SK-N-SH (cell line): Measurements from ENCODE around the gene ABCB1. TPM values are rescaled to one million over a fixed set of nuclear protein-coding genes. Genes with fewer than 3 reads are reported as not detected.

ENCODE experiments used
- CTCF ChIA-PET: fragments of 300-600, 350-600 bp; formaldehyde crosslinking; extraction: SDS; loops from one replicate; lab custom pipeline; 2021; lab: Yijun Ruan, JAX
- POLR2A ChIA-PET: fragments of 350-600 bp; sonication (Branson Sonifier 250); formaldehyde crosslinking; extraction: SDS; loops from one replicate; lab custom pipeline; 2020; ENCODE audit warnings: antibody characterized with exemption, inconsistent platforms; lab: Yijun Ruan, JAX
- DNase-seq: peaks from one replicate; pipeline ENCODE4 v3.0.0; 2012
- H2AFZ ChIP-seq: fragments of 200-600 bp; sonication (generic); 2 replicates; pipeline ENCODE4 v1.8.1; 2016; ENCODE audit warnings: antibody characterized with exemption, mild to moderate bottlenecking, low read depth
- H3F3A ChIP-seq: fragments of 200-600 bp; sonication (generic); replicated peaks from 2 replicates; pipeline ENCODE3; 2016; ENCODE audit warnings: antibody characterized with exemption, mild to moderate bottlenecking; ENCODE audit not compliant: insufficient read depth
- H3K27ac ChIP-seq, 2 experiments: fragments of 200-500 bp in 1 of 2; fragments of 200-600 bp in 1 of 2; sonication (Bioruptor generic) in 1 of 2; sonication (generic), shearing (Covaris generic) in 1 of 2; 2 replicates each; pipeline versions ENCODE4 v1.5.1 to v1.6.1; 2014 to 2016; ENCODE audit warnings: low read depth in 2 of 2, inconsistent platforms in 1 of 2, low read length in 1 of 2, mild to moderate bottlenecking in 1 of 2, mixed read lengths in 1 of 2
- H3K27me3 ChIP-seq: fragments of 200-600 bp; sonication (generic), shearing (Covaris generic); 2 replicates; pipeline ENCODE4 v1.6.1; 2016; ENCODE audit warnings: mixed run types; ENCODE audit not compliant: insufficient read depth
- H3K36me3 ChIP-seq, 2 experiments: fragments of 200-500 bp in 1 of 2; fragments of 200-600 bp in 1 of 2; sonication (Bioruptor generic) in 1 of 2; sonication (generic) in 1 of 2; replicated peaks in 1 of 2; 2 replicates each; pipeline versions ENCODE3 to v1.5.1; 2014 to 2016; ENCODE audit warnings: low read length in 1 of 2, mild to moderate bottlenecking in 1 of 2; ENCODE audit not compliant: insufficient read depth in 2 of 2, control insufficient read depth in 1 of 2
- H3K4me1 ChIP-seq, 2 experiments: fragments of 200-500 bp in 1 of 2; fragments of 200-600 bp in 1 of 2; sonication (Bioruptor generic) in 1 of 2; sonication (generic), shearing (Covaris generic) in 1 of 2; 2 replicates each; pipeline versions ENCODE4 v1.5.1 to v1.6.1; 2014 to 2016; ENCODE audit warnings: low read depth in 1 of 2, low read length in 1 of 2, mixed run types in 1 of 2; ENCODE audit not compliant: insufficient read depth in 2 of 2, control insufficient read depth in 1 of 2
- H3K4me2 ChIP-seq: fragments of 200-600 bp; sonication (generic), shearing (Covaris generic); 2 replicates; pipeline ENCODE4 v1.6.1; 2017; ENCODE audit warnings: mixed run types
- H3K4me3 ChIP-seq, 2 experiments: fragments of 200-500 bp in 1 of 2; fragments of 200-600 bp in 1 of 2; sonication (Bioruptor generic) in 1 of 2; sonication (generic), shearing (Covaris generic) in 1 of 2; 2 replicates each; pipeline versions ENCODE4 v1.5.1 to v1.8.1; 2014 to 2016; ENCODE audit warnings: low read depth in 2 of 2, inconsistent platforms in 1 of 2, low read length in 1 of 2, mild to moderate bottlenecking in 1 of 2, mixed read lengths in 1 of 2, moderate library complexity in 1 of 2
- H3K79me2 ChIP-seq: fragments of 200-600 bp; sonication (generic); 2 replicates; pipeline ENCODE4 v1.8.1; 2017; ENCODE audit warnings: mild to moderate bottlenecking; ENCODE audit not compliant: insufficient read depth
- H3K9ac ChIP-seq: fragments of 200-600 bp; sonication (generic); 2 replicates; pipeline ENCODE4 v1.6.1; 2017; ENCODE audit warnings: mixed run types
- H3K9me2 ChIP-seq: fragments of 200-600 bp; sonication (generic); 2 replicates; pipeline ENCODE4 v1.6.1; 2017; ENCODE audit warnings: mixed run types
- H3K9me3 ChIP-seq: fragments of 200-600 bp; sonication (generic); 2 replicates; pipeline ENCODE4 v1.6.1; 2017; ENCODE audit warnings: mixed run types, mild to moderate bottlenecking, moderate library complexity
- H4K20me1 ChIP-seq: fragments of 200-600 bp; sonication (generic); 2 replicates; pipeline ENCODE4 v1.6.1; 2017; ENCODE audit warnings: mild to moderate bottlenecking, mixed run types; ENCODE audit not compliant: insufficient read depth
- CHD2 ChIP-seq: fragments of 150-350 bp; IDR thresholded peaks from 2 replicates; pipeline ENCODE4 v1.6.1; 2018; ENCODE audit warnings: low read length; ENCODE audit not compliant: partially characterized antibody
- ELF1 ChIP-seq: IDR thresholded peaks from 2 replicates; pipeline ENCODE4 v1.4.0; 2012
- EZH2phosphoT487 ChIP-seq: fragments of 200-600 bp; sonication (generic); IDR thresholded peaks from 2 replicates; pipeline ENCODE4 v1.6.1; 2017; ENCODE audit warnings: low read depth, mixed run types, mild to moderate bottlenecking, antibody characterized with exemption, moderate library complexity, borderline replicate concordance
- FOSL2 ChIP-seq: IDR thresholded peaks from 2 replicates; pipeline ENCODE4 v1.4.0; 2012; ENCODE audit warnings: low read depth, mild to moderate bottlenecking, moderate library complexity, borderline replicate concordance
- FOXJ3 ChIP-seq: sonication (generic); formaldehyde crosslinking; IDR thresholded peaks from 2 replicates; pipeline ENCODE4 v1.5.1; 2020; ENCODE audit warnings: mild to moderate bottlenecking, missing genetic modification reagents
- FOXM1 ChIP-seq: IDR thresholded peaks from 2 replicates; pipeline ENCODE4 v1.4.0; 2012; ENCODE audit warnings: low read depth, mild to moderate bottlenecking
- GATA2 ChIP-seq: sonication (generic); formaldehyde crosslinking; IDR thresholded peaks from 2 replicates; pipeline ENCODE4 v1.5.0; 2020; ENCODE audit warnings: mild to moderate bottlenecking, missing genetic modification reagents
- JUND ChIP-seq: IDR thresholded peaks from 2 replicates; pipeline ENCODE4 v1.4.0; 2012
- MEF2A ChIP-seq: IDR thresholded peaks from 2 replicates; pipeline ENCODE4 v1.4.0; 2012; ENCODE audit warnings: low read depth, borderline replicate concordance
- RCOR1 ChIP-seq: fragments of 150-350 bp; IDR thresholded peaks from 2 replicates; pipeline ENCODE4 v1.6.1; 2017; ENCODE audit warnings: antibody characterized with exemption, low read length
- RFX5 ChIP-seq: IDR thresholded peaks from 2 replicates; pipeline ENCODE4 v1.6.1; 2012; ENCODE audit warnings: mild to moderate bottlenecking, improper control_type of control experiment, low read length
- TAF1 ChIP-seq: IDR thresholded peaks from 2 replicates; pipeline ENCODE4 v1.6.1; 2012; ENCODE audit warnings: low read depth, mild to moderate bottlenecking, low read length, moderate library complexity, borderline replicate concordance
- TCF12 ChIP-seq: IDR thresholded peaks from 2 replicates; pipeline ENCODE4 v1.4.0; 2012
- WGBS: methylation state at CpG from one replicate; pipeline ENCODE4 v1.1.6; 2017; ENCODE audit warnings: low lambda C conversion rate; 5-methylcytosine and 5-hydroxymethylcytosine counted together
- polyA plus RNA-seq, 3 experiments: library from polyadenylated mRNA; depleted of rRNA; stranded (reverse); fragments of >200 nt; gene quantifications; 2 replicates each; pipeline ENCODE4 v1.2.3, GENCODE V29; 2012
- TF ChIP-seq, protein P1 (sequence below): fragments of 150-350 bp; IDR thresholded peaks from 2 replicates; pipeline ENCODE4 v1.6.1; 2016; ENCODE audit warnings: mild to moderate bottlenecking, low read depth, low read length
- TF ChIP-seq, protein P2 (sequence below): fragments of 200-600 bp; sonication (generic); IDR thresholded peaks from 2 replicates; pipeline ENCODE4 v1.6.1; 2017; ENCODE audit warnings: antibody characterized with exemption, mild to moderate bottlenecking, moderate library complexity
- TF ChIP-seq, protein P3 (sequence below): IDR thresholded peaks from 2 replicates; pipeline ENCODE4 v1.4.0; 2012; ENCODE audit warnings: low read depth, borderline replicate concordance
- TF ChIP-seq, protein P4 (sequence below): fragments of 150-350 bp; IDR thresholded peaks from 2 replicates; pipeline ENCODE4 v1.6.1; 2017; ENCODE audit warnings: antibody characterized with exemption, low read length, low read depth, borderline replicate concordance
- TF ChIP-seq, protein P5 (sequence below): IDR thresholded peaks from 2 replicates; pipeline ENCODE4 v1.4.0; 2012; ENCODE audit warnings: low read depth

ABCB1 gene
- polyA plus RNA-seq, 1 of the 3 experiments (the other 2 are of a cell fraction) = 2.0 TPM

DNA sequence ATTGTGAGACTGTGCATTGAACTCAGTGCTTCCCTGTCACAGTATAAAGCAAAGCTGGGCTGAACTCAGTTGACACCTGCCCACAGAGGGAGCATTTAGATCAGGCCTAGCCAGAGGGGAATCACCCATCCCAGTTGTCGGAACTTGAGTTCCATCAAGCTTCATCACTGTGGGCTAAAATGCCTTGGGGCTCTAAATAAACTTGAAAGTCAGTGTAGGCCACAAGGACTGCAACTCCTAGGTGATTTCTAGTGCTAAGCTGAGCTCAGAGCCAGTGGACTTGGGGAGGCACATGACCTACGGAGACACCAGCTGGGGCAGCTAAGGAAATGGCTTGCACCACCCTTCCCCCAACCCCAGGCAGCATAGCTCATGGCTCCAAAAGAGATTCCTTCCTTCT lies 117.6 kb downstream of the ABCB1 start:
- DNase-seq = no peak
- H3K9me2 ChIP-seq = no peaks in the 10 kb centered on the region
- H3K36me3 ChIP-seq = no peaks in the 10 kb centered on the region
- ChIA-PET CTCF (interaction anchor here (0.7 to 1.4 kb wide), 3 partner anchors 11 to 67 kb away, joined by 3 to 4 read pairs (median 3); no protein-coding TSS in a partner anchor), POLR2A (no interaction called here)
- no peak overlapping the region for H3K27ac ChIP-seq
- TF ChIP-seq GATA2 (no peak), RFX5 (no peak), EZH2phosphoT487 (no peak), FOXM1 (no peak)
- TF ChIP-seq, protein P1, sequence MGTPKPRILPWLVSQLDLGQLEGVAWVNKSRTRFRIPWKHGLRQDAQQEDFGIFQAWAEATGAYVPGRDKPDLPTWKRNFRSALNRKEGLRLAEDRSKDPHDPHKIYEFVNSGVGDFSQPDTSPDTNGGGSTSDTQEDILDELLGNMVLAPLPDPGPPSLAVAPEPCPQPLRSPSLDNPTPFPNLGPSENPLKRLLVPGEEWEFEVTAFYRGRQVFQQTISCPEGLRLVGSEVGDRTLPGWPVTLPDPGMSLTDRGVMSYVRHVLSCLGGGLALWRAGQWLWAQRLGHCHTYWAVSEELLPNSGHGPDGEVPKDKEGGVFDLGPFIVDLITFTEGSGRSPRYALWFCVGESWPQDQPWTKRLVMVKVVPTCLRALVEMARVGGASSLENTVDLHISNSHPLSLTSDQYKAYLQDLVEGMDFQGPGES = no peak
- 48% methylated on average over 2 of the region's 2 CpGs for WGBS
- H3K9me3 ChIP-seq = no peaks in the 10 kb centered on the region
- H3K4me2 ChIP-seq = no peak overlapping the region
- H3K4me3 ChIP-seq = no peak overlapping the region
- H3K27me3 ChIP-seq = no peaks in the 10 kb centered on the region
- H2AFZ ChIP-seq = no peak overlapping the region
- H3F3A ChIP-seq = no peaks in the 10 kb centered on the region
- H3K79me2 ChIP-seq = no peaks in the 10 kb centered on the region
- H3K9ac ChIP-seq = no peak overlapping the region
- H4K20me1 ChIP-seq = no peaks in the 10 kb centered on the region
- no peaks in the 10 kb centered on the region for H3K4me1 ChIP-seq

DNA sequence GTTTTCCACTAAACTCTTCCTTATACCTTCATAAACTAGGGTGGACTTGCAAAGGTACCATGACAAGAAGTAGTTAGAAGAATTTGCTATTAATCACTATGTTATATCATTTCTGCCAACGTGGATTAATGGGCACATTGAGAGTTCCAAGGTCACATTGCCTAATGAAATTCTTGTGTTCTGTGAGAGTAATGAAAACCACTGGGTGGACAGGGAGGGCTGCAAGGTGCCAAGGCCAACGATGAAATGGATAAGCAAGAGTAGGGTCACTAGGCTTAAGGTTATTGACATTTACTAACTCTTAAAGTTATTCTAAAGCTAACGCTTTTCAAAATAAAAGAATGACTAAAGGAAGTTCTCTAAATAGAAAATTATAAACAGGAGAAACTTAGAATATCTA lies 118.6 kb downstream of the ABCB1 start:
- ChIA-PET CTCF (no interaction called here), POLR2A (no interaction called here)
- Histone ChIP-seq H3K9me2 (no peaks in the 10 kb centered on the region), H3K36me3 (no peaks in the 10 kb centered on the region), H3K79me2 (no peaks in the 10 kb centered on the region), H3K4me2 (no peak overlapping the region), H3K9me3 (no peaks in the 10 kb centered on the region), H3K4me3 (no peak overlapping the region), H3K27ac (no peak overlapping the region), H3K9ac (no peak overlapping the region), H3K27me3 (no peaks in the 10 kb centered on the region; the same call in 1 of the 2 replicates), H2AFZ (no peak overlapping the region), H4K20me1 (no peaks in the 10 kb centered on the region), H3F3A (no peaks in the 10 kb centered on the region), H3K4me1 (no peaks in the 10 kb centered on the region)
- WGBS = 26% methylated on average over 3 of the region's 3 CpGs
- TF ChIP-seq RCOR1 (no peak), EZH2phosphoT487 (no peak), JUND (no peak), FOXJ3 (no peak), MEF2A (no peak), FOSL2 (no peak), CHD2 (no peak), GATA2 (no peak), TAF1 (no peak), TCF12 (no peak), ELF1 (no peak)
- TF ChIP-seq, protein P1 = no peak
- TF ChIP-seq, protein P2, sequence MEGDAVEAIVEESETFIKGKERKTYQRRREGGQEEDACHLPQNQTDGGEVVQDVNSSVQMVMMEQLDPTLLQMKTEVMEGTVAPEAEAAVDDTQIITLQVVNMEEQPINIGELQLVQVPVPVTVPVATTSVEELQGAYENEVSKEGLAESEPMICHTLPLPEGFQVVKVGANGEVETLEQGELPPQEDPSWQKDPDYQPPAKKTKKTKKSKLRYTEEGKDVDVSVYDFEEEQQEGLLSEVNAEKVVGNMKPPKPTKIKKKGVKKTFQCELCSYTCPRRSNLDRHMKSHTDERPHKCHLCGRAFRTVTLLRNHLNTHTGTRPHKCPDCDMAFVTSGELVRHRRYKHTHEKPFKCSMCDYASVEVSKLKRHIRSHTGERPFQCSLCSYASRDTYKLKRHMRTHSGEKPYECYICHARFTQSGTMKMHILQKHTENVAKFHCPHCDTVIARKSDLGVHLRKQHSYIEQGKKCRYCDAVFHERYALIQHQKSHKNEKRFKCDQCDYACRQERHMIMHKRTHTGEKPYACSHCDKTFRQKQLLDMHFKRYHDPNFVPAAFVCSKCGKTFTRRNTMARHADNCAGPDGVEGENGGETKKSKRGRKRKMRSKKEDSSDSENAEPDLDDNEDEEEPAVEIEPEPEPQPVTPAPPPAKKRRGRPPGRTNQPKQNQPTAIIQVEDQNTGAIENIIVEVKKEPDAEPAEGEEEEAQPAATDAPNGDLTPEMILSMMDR = no peak
- TF ChIP-seq, protein P3, sequence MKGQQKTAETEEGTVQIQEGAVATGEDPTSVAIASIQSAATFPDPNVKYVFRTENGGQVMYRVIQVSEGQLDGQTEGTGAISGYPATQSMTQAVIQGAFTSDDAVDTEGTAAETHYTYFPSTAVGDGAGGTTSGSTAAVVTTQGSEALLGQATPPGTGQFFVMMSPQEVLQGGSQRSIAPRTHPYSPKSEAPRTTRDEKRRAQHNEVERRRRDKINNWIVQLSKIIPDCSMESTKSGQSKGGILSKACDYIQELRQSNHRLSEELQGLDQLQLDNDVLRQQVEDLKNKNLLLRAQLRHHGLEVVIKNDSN = no peak
- TF ChIP-seq, protein P4, sequence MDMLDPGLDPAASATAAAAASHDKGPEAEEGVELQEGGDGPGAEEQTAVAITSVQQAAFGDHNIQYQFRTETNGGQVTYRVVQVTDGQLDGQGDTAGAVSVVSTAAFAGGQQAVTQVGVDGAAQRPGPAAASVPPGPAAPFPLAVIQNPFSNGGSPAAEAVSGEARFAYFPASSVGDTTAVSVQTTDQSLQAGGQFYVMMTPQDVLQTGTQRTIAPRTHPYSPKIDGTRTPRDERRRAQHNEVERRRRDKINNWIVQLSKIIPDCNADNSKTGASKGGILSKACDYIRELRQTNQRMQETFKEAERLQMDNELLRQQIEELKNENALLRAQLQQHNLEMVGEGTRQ = no peak
- TF ChIP-seq, protein P5, sequence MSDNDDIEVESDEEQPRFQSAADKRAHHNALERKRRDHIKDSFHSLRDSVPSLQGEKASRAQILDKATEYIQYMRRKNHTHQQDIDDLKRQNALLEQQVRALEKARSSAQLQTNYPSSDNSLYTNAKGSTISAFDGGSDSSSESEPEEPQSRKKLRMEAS = no peak
- DNase-seq = no peak
